CD4-positive, alpha-beta T cell treated with Interleukin-4 for 4 hours (primary cell): ENCODE measurements around the gene NFATC1.

ENCODE experiments used
- DNase-seq: peaks from one replicate; pipeline ENCODE4 v3.0.0-alpha.2; 2020

NFATC1 gene

DNA sequence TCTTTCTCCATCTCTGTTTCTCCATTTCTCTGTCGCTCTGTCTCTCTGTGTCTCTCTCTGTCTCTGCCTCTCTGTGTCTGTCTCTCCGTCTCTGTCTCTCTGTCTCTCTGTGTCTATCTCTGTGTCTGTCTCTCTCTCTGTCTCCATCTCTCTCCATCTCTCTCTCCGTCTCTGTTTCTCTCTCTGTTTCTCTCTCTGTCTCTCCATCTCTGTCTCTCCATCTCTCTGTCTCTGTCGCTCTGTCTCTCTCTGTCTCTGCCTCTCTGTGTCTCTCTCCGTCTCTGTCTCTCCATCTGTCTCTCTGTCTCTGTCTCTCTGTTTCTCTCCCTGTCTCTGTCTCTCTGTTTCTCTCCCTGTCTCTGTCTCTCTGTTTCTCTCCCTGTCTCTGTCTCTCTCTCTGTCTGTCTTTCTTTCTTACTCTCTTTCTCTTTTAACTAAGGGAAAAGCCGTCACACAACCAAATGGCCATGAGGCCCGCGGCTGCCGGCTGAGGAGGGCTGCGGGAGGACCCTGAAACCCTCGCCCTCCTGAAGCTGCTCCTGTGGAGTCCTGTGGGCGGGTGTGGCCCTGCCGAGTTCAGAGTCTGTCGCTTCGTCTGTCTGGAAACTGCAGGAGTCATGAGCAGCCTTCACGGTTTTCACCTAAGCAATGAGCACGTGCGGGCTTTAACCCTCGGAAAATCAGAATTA lies 29.3 kb downstream of the NFATC1 start:
- no peak for DNase-seq

GRCh38 chr18:79425569-79425886 lies 29.8 kb downstream of the NFATC1 start:
- no peak for DNase-seq

DNA sequence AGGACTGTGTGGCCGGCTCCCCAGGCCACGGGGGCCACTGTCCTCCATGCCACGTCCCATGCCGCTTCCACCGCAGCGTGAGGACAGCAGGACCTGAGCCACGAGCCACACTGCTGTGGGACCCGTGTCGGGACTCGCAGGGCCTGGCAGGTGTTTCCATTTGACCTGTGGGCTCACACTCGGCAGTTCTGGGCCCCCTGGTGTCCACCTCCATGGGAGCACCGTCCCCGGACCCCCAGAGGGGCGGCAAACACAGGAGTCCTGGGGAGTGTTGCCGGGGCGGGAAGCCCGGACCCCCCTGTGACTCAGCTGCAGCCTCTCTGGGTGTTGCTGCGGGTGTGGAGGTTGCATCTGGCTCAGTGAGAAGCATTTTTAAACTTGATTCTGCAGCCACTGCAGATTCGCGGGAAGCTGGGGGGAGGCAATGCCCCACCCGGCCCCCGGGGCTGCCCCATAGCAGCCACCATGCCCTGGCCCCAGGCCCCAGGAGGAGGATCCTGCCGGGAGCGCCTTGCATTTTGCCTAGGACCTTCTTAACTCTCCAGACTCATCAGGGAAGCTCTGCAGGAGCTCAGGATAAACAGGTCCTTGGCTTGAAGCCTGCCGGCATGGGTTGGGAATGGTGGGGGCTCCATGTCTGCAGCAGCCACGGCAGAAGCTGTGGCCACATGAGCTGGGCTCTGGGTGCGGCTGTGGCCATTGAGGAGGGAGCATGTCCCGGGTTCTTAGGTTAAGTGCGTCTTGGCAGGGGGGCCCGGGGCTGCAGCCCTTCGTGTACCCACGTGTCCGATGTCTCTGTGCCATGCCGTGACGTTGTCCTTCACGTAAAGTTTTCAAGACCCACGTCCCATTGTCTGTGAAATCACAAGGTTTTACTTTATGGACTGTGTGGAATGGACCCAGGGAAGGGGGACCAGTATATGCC lies 30.9 kb downstream of the NFATC1 start:
- DNase-seq, result no peak

DNA sequence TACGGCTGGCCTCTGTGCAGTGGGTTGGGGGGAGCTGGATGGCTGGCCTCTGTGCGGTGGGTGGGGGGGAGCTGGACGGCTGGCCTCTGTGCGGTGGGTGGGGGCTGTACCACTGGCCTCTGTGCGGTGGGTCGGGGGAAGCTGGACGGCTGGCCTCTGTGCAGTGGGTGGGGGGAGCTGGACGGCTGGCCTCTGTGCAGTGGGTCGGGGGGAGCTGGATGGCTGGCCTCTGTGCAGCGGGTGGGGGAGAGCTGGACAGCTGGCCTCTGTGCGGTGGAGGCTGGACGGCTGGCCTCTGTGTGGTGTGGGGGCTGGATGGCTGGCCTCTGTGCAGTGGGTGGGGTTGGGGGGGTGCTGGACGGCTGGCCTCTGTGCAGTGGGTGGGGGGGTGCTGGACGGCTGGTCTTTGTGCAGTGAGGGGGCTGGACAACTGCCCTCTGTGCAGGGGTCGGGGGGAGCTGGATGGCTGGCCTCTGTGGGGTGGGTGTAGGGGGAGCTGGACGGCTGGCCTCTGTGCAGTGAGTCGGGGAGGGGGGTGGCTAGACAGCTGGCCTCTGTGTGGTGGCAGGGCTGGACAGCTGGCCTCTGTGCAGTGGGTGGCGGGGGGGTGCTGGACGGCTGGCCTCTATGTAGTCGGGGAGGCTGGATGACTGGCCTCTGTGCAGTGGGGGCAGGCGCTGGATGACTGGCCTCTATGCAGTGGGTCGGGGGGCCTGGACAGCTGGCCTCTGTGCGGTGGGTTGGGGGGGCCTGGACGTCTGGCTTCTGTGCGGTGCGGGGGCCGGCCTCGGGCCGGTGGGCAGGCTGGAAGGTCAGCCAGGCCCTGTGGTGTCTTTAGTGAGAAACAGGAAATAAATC lies 31.9 kb downstream of the NFATC1 start:
- DNase-seq, result no peak

- DNase-seq, result no peak
Observed at GRCh38 chr18:79428287-79428686, 32.6 kb downstream of the NFATC1 start.

DNA sequence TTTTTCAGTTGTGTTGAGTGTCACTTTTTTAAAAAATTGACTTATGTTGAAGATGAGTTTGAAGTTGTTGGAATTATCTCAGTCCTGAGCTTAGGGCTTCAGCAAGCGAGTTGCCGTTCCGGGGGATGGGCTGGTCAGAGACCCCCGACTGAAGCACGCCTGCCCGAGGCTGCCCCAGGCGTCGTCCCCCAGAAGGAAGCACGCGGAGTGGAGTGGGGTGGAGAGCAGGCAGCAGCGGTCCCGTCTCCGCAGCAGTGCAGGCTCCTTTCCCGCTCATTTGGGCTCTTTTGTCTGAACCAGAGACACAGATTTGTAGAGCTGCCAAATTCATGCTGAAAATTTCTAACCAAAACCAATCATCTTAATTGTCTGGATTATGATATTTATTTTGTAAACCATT lies 33.7 kb downstream of the NFATC1 start:
- DNase-seq, result no peak

DNA sequence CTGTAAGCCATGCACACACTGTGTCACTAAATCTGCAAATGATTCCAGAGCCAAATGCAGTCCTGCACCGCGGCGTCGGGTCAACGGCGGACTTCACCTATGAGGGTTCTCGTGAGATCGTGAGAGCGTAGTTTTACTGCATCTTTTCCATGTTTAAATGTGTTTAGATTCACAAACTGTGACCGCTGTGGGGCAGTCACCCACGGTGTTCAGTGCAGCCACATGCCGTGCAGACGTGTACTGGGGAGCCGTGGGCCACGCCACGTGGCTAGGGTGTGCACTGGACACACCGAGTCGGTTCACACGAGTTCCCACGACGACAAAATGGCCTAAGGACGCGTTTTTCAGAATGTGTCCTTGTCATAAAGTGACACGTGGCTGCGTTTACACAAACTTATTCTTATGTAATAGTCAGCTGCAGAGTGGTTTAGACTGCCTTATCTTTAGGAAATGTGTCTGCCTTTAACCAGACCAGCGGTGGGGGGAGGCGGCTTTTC lies 34.1 kb downstream of the NFATC1 start:
- no peak for DNase-seq

DNA sequence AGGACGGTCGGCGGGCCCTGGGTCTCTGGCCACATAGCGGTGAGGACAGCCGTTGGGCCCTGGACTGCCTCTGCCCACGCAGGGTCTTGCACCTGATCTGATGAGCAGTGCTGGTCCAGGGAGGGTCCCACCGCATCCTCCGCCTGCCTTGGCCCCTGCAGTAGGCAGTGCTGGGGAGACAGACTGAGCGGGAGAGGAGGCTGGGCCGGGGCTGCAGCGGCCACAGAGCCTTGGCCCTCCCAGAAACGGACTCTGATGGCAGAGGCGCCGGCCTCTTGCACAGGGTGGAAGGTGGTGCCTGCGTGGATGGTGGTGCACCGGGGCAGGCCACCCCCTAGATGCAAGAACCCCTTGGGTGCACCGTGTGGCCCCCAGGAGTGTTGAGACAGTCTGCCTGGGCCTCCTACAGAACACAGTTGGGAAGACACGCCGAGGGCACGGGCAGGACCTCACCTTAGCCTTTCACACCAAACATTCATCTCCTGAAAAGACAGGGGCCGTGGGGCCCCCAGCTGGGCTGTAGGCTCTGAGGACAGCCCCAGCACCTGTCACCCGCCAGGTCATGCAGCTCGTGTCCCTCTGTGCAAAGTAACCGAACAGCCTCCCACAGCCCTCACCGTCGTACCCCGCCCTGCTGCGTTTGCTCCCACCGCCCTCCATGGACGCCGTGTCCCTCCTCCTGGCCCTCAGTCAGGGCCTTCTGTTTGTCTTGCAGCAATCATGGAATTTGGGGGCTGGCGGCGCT lies 36.8 kb downstream of the NFATC1 start:
- DNase-seq, result no peak

- no peak for DNase-seq
Observed at GRCh38 chr18:79433431-79433830, 37.7 kb downstream of the NFATC1 start.

DNA sequence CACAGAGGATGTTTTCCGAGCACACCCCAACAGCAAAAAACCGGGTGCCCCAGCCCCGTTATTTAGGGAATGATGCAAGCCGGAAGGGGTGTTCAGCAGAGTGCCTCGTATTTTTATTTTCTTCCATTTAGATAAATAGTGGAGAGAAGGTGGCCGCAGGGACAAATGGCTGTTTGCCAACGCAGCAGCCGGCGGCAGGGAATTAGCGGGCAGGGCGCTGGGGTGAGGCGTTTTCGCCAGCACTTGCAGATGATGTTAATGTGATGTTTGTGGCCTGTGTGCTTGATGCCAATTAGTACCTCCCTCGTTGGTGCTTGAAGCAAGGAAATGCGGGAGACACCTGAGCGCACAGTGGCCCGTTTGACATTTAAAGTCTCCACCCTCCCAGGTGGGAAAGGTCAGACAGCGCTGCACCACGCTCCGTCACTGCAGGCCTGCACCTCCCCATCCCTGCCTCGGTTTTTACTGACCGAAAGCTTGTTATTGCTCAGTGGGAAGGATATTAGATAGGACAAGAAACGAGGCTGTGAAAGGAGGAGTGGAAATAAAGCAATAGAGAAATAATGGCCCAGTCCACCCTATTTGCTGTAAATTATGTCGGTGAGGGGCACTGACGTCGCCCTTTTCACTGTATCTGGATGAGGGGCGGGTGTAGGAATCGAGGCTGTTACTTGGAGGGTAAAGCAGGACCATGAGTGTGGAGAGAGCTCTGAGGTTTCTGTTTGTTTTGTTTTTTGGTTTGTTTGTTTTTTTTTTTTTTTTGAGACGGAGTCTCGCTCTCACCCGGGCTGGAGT lies 39.1 kb downstream of the NFATC1 start:
- no peak for DNase-seq

DNA sequence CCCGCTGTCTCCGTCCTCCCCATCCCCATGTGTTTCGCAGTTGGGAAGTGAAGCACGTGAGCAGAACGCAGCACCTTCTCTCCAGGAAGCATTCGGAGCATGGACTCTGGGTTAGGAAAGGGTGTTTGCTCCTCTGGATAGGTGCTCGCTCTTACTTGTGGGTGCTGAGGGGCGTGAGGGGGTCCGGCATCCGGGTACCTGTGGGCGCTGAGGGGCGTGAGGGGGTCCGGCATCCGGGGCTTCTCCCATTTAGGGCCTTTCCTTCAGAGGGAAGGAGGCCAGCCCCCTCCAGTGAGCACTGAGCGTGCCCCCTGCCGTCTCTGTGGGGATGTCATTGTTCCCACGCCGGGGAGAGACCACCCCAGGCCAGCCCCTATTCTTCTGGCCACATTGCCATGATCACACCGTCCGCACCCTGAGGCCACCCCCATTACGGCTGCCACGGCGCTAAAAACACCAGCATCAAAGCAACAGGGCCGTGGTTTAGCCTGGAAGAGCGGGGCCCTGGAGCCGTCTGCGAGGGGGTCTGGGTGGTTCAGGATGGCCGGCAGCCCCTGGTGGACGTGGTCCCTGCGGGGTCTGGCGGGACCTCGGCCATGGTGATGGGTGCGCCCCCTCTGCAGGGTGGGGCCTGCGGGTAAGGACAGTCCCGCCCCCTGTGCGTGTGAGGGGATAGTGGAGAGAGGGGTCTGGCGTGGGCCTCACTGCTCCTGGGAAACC lies 41.0 kb downstream of the NFATC1 start:
- no peak for DNase-seq

GRCh38 chr18:79438089-79438897 lies 42.6 kb downstream of the NFATC1 start:
- no peak for DNase-seq

- DNase-seq, result no peak
Observed at GRCh38 chr18:79438898-79439627, 43.3 kb downstream of the NFATC1 start.

DNA sequence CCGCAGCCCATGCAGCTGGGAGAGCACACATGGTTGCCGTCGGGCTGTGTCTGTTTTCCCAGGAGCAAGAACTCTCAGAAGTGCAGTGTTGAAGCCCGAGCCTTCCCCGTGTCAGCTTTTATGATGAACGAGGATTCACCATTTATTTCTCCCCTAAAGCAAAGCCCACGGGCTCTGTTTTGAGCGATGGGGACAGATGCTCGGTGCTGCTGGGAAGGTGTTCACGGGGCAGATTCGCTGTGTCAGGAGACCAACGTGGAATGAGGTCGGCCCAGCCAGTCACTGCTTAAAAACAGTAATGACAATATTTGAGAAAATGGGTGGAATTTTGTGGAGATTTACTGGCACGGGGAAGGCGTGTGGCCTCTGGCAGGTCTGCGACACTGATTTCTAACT lies 43.9 kb downstream of the NFATC1 start:
- no peak for DNase-seq

- DNase-seq, result no peak
Observed at GRCh38 chr18:79440316-79441110, 44.8 kb downstream of the NFATC1 start.

DNA sequence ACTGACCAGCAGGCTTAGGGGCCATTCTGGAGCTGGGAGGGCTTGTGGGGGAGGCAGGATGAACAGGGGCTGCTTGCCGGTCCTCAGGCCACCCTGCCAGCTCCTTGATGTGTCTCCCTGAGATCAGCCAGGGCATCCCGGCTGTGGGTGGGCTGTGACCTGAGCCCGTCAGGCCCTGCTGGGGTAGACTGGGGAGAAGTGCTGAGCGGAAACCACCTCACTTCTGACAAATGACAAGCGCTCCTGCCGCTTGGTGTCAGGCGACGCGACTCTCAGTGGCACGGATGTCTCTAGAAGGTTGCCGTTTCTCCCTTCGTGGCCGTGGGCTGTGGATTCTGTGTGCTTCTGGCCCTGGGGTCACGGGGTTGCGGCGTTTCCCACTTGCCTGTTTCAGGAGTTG lies 45.7 kb downstream of the NFATC1 start:
- DNase-seq, result no peak

DNA sequence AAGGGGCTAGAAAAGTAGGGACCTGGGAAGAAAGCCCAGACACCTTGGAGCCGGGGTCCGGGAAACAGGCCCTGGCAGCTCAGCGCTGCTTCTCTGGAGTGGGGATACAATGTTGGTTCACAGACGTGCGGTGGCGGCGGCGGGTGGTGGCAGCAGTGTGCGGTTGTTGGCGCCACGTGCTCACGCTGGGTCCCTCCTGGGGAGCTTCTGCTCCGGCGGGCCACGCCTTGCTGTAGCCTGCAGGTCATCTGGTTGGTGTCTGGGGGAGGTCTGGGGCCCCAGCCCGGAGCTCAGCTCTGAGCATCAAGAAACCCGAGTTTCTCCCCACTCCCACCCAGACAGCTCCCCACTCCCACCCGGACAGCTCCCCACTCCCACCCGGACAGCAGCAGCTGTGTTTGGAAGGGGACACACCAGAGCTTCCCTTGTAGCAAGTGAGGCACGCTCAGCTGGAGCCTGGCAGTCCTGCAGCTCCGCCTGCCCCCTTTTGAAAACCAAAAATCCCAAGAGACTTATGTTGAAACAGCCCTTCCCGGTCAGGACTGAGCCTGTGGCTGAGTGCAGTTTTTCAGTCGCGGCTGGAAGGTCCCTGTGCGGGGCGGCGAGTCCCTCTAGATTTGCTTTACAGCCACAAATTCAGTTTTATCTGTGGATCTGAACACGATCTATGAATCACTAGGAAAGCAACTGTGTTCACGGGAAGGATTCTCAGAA lies 46.9 kb downstream of the NFATC1 start:
- DNase-seq, result no peak

- no peak for DNase-seq
Observed at GRCh38 chr18:79445221-79445620, 49.5 kb downstream of the NFATC1 start.
